GM12874 (cell line): Measurements from ENCODE around the gene CYP27C1.
A peak's percentile ranks its signal among the peaks of the same experiment; 100 is the strongest.

ENCODE experiments used
- TF ChIP-seq, protein P1 (sequence below): IDR thresholded peaks from 2 replicates; pipeline ENCODE4 v1.5.1; 2011; ENCODE audit warnings: low read depth, mild to moderate bottlenecking, control low read depth, low read length, moderate library complexity; ENCODE audit not compliant: insufficient read depth

The CYP27C1 gene

DNA sequence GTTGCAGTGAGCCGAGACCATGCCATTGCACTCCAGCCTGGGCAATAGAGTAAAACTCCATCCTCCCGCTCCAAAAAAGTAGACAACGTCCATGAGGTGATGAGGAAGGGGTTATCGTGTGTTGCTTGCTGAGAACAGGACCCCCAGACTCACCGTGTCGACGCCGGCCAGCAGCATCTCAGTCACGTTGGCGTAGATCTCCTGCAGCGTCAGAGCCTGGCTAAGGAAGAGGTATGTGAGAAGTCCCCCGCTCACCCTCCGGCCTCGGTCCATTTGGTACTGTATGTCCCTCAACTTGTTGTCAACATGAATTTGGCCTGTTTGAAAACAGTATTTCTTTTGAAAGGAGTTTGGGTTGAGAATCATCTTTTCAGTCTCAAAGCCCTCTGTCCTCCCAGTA, 20.9 kb downstream of the CYP27C1 start:
- TF ChIP-seq, protein P1, sequence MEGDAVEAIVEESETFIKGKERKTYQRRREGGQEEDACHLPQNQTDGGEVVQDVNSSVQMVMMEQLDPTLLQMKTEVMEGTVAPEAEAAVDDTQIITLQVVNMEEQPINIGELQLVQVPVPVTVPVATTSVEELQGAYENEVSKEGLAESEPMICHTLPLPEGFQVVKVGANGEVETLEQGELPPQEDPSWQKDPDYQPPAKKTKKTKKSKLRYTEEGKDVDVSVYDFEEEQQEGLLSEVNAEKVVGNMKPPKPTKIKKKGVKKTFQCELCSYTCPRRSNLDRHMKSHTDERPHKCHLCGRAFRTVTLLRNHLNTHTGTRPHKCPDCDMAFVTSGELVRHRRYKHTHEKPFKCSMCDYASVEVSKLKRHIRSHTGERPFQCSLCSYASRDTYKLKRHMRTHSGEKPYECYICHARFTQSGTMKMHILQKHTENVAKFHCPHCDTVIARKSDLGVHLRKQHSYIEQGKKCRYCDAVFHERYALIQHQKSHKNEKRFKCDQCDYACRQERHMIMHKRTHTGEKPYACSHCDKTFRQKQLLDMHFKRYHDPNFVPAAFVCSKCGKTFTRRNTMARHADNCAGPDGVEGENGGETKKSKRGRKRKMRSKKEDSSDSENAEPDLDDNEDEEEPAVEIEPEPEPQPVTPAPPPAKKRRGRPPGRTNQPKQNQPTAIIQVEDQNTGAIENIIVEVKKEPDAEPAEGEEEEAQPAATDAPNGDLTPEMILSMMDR, result no peak

GRCh38 chr2:127197475-127198385, 22.4 kb downstream of the CYP27C1 start:
- TF ChIP-seq, protein P1, result peak; percentile 69

- TF ChIP-seq, protein P1, result peak; percentile 36; the same call in 1 of the 2 replicates
These were observed 23.1 kb downstream of the CYP27C1 start for GRCh38 chr2:127196998-127197397.

DNA sequence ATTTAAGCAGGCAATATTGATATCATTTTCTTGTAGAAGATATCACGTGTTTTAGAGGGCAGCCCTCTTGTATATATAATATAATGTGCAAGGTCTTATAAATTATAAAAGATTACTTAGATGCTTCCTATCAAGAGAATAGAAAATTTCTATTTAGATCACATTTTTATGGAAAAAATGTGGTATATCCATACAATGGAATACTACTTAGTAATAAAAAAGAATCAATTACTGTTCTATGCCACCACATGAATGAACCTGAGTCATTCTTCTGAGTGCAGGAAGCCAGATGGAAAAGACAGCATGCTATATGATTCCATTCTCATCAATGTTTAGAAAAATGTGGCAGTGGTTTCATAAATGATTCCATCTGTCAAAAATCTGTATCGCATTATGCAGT, 23.6 kb downstream of the CYP27C1 start:
- TF ChIP-seq, protein P1, result no peak

- TF ChIP-seq, protein P1, result no peak
These were observed 24.7 kb downstream of the CYP27C1 start for GRCh38 chr2:127195140-127196074.

DNA sequence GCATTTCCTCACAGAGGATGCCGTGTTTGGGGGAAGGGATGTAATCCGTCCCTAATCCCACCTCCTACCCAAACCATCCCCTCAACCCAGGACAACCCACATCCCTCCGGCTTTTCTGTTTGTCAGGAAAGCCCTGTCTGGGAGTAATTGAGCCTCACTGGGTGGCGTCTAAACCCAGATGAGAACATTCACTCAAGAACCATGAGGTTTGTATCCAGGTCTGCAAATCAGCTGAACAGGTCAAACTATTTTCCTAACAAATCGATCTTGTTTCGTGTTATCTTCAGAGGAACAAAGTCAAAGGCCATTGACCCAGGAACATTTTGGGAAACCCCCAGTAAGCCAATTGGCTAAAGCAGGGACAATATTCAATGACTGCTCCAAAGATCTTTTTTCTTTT, 25.7 kb downstream of the CYP27C1 start:
- TF ChIP-seq, protein P1, result no peak

GRCh38 chr2:127193967-127194280, 26.2 kb downstream of the CYP27C1 start:
- TF ChIP-seq, protein P1, result no peak
